ENCODE measurements around the gene CFAP299.
"Not testable (repeated sequence)": the region's sequence is repeated elsewhere in the genome, so short reads cannot be mapped to it uniquely, and the experiment has no call there.

CFAP299 gene

GRCh38 chr4:80331693-80332092 is 3.8 kb upstream of the CFAP299 start:
- DNase-seq (ENCODE audit: low read depth in 3 of 3, low spot score in 1 of 3), result no peak

GRCh38 chr4:80333121-80333520 is 2.4 kb upstream of the CFAP299 start:
- no peak for DNase-seq (ENCODE audit: low read depth in 3 of 3, low spot score in 1 of 3)

- no peak for DNase-seq (ENCODE audit: low read depth in 3 of 3, low spot score in 1 of 3)
Measured at GRCh38 chr4:80334568-80334967, 962 bp upstream of the CFAP299 start.

- no peak for DNase-seq (ENCODE audit: low read depth in 3 of 3, low spot score in 1 of 3)
Measured at GRCh38 chr4:80335226-80335553, 340 bp upstream of the CFAP299 start.

DNA sequence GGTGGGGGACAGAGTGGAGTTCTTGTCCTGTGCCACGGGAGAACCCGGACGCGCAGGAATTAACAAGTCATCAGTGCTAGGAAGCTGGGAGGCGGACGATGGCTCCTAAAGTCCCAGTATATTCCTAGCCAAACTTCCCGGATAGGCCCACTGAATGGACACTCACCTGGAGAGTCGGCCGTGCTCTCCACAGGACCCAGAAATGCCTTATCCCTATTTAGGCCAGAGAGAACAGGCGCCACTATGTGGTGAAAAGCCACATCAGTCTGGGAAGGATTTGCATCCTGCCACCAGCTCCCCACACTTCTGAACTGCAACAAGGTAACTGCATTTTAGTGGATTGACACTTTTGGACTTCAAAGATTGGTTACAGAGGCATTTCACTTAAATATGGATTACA is 1.1 kb downstream of the CFAP299 start:
- no peak for DNase-seq (ENCODE audit: low read depth in 3 of 3, low spot score in 1 of 3)

DNA sequence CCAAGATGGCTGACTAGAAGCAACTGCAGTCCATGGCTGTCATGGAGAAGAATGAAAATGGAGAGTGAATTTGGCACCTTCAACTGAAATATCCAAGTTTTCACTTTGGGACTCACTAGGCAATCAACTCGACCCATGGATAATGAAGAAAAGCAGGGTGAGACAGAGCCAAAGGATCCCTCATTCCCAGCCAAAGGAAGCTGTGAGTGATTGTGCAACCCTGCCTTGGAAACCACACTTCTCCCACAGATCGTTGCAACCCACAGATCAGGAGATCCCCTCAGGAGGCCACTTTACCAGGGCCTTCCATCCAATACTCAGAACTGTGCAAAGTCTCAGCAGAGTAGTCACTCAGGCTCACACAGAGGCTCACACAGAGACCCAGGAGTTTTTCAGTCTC is 4.5 kb downstream of the CFAP299 start:
- DNase-seq (ENCODE audit: low read depth in 3 of 3, low spot score in 1 of 3), result no peak

GRCh38 chr4:80342684-80343083 is 7.2 kb downstream of the CFAP299 start:
- DNase-seq (ENCODE audit: low read depth in 3 of 3, low spot score in 1 of 3), result not testable (repeated sequence)

GRCh38 chr4:80343887-80344286 is 8.4 kb downstream of the CFAP299 start:
- DNase-seq (ENCODE audit: low read depth in 3 of 3, low spot score in 1 of 3), result no peak

GRCh38 chr4:80360084-80360483 is 24.6 kb downstream of the CFAP299 start:
- no peak for DNase-seq (ENCODE audit: low read depth in 3 of 3, low spot score in 1 of 3)

DNA sequence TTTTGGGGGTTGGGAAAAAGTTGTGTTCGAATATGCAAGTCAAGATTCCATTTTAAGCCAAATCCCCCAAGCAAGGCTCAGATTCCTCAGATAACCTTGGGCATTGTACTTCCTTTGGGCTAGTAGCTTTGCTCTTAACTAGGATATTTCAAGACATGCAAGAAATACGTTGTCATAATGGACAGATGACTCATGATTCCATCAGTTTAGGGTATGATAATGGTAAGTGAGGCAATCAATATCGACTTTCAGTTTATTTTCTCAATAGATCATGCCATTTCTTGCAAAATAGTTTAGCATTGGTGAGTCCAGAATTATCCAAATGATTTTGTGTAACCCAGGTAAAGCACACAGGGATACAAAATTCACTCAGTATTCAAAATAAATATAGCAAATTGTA is 25.4 kb downstream of the CFAP299 start:
- no peak for DNase-seq (ENCODE audit: low read depth in 3 of 3, low spot score in 1 of 3)

GRCh38 chr4:80361329-80361900 is 25.9 kb downstream of the CFAP299 start:
- no peak for DNase-seq (ENCODE audit: low read depth in 3 of 3, low spot score in 1 of 3)

GRCh38 chr4:80362578-80363181 is 27.1 kb downstream of the CFAP299 start:
- DNase-seq (ENCODE audit: low read depth in 3 of 3, low spot score in 1 of 3), result peak in 1 of 3 donors; percentile 18

- peak in 2 of 3 donors; percentile 11 to 31 for DNase-seq (ENCODE audit: low read depth in 3 of 3, low spot score in 1 of 3)
Measured at GRCh38 chr4:80365928-80366327, 30.4 kb downstream of the CFAP299 start.

DNA sequence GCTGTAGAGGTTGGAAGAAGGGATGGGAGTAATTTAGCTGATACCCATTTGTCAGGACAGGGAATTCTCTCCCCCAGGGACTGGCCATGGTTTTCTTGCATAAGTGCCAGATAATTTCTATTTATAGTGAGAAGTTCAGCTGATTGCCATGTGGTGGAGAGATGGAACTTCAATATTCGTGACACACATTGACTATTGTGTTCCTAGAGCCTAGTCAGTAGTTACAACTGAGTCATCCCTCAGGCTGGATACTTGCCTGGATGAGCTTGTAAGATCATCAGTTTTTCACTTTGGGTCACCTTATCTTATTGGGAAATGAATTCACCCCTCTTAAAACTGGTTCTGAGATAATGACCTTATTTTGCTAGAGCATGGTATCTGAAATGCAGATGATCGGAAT is 32.2 kb downstream of the CFAP299 start:
- DNase-seq (ENCODE audit: low read depth in 3 of 3, low spot score in 1 of 3), result no peak

- DNase-seq (ENCODE audit: low read depth in 3 of 3, low spot score in 1 of 3), result no peak
Measured at GRCh38 chr4:80370635-80371034, 35.1 kb downstream of the CFAP299 start.

DNA sequence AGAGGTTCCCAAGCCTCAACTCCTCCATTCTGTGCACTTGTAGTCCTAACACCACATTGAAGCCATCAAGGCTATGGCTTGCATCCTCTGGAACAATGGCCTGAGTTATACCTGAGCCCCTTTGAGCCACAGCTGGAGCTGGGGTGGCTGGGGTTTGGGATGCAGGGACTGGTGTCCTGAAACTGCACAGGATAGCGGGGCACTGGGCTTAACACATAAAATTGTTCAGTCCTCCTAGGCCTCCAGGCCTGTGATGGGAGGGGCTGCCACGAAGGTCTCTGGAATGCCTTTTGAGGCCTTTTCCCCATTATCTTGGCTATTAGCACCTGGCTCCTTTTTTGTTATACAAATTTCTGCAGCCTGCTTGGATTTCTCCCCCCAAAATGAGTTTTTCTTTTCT is 35.5 kb downstream of the CFAP299 start:
- no peak for DNase-seq (ENCODE audit: low read depth in 3 of 3, low spot score in 1 of 3)

DNA sequence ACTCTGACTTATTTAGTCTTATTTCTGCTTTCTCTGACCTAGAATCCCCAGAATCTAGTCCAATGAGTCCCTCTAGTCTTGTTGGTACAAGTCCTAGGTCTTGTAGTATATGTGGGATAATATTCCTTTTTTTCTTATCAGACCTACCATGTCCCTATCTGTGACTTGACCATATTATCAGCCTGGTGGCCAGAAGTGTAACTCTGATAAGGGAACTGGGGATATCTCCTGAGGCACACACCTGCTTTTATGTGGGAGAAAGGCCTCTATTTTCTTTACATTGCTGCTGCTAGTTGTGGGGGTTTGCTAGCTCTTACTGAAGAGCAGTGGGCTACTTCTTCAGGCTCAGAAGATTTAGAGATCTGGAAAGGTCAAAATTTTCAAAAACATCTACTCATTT is 38.6 kb downstream of the CFAP299 start:
- DNase-seq (ENCODE audit: low read depth in 3 of 3, low spot score in 1 of 3), result no peak

GRCh38 chr4:80382090-80382832 is 46.7 kb downstream of the CFAP299 start:
- DNase-seq (ENCODE audit: low read depth in 3 of 3, low spot score in 1 of 3), result no peak

- no peak for DNase-seq (ENCODE audit: low read depth in 3 of 3, low spot score in 1 of 3)
Measured at GRCh38 chr4:80385397-80386280, 50.1 kb downstream of the CFAP299 start.

DNA sequence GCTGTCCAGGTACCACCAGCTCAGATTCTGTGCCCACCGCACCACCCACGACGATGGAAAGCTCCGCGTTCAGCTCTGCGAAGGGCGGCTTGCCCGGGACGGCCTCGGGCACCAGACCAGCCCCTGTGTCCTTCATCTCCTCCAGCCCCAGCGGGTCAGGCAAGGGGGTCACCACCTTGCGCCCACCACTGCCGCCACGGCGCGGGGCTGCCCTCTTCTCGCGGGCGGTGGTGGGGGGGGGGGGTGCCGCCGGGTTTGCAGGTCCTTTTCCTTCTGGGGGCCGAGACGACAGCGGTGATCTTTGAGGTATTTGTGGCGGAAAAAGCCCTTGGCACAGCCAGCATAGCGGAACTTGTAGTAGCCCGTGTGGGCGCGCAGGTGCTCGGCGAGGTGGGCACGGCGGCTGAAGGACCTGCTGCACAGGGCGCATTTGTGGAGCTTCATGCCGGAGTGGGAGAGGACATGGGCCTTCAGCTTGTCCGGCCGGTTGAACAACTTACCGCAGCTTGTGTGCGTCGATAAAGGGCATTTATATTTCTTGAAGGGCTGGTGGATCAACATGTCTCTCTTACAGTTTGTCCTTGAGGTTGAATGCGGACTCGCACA is 50.9 kb downstream of the CFAP299 start:
- DNase-seq (ENCODE audit: low read depth in 3 of 3, low spot score in 1 of 3), result no peak
